GM15510 (cell line): ENCODE results near the gene VSIR.

ENCODE experiments used
- POLR2A ChIP-seq: IDR thresholded peaks from 3 replicates; pipeline ENCODE4 v1.6.1; 2011; ENCODE audit warnings: borderline replicate concordance; ENCODE audit not compliant: insufficient read length; ENCODE audit errors: extremely low read depth

Gene VSIR

DNA sequence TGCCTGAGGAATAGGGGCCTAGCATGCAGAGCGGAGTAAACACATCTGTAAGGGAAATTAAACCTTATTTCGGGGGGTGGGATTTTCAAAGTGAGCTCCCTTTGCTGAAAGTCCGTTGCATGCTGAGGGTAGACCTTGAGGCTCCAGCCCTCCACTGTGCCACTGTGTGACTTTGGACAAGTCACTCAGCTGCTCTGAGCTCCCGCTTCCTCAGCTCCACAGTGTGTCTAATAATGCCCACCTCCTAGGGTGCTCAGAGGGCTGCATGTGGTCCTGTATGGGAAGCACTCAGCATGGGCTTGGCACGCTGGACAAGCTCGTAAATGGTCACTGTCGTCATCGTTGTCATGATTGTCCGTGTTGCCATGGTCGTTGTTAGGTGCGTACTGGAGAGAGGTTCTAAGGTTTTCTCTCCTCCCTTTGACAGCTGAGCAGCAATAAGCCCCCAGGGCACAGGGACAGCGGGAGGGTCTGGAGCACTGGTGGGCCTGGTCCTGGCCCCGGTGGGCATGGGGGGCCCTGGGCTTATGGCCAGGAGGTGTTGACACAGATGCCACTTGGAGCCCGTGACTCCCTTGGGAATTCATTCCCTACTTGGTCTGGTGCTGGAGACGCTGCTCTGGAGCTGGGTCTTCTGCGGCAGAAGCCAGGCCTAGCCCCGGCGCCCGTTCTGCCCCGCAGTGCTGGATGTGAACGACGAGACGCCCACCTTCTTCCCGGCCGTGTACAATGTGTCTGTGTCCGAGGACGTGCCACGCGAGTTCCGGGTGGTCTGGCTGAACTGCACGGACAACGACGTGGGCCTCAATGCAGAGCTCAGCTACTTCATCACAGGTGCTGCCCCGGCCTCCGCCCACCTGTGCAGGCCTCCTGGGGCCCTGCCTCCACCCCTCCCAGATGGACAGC lies 66.9 kb downstream of the VSIR start:
- TF ChIP-seq POLR2A, result no peak

- no peak for TF ChIP-seq POLR2A
Measured at GRCh38 chr10:71705582-71705981, 67.7 kb downstream of the VSIR start.

GRCh38 chr10:71704816-71705215 lies 68.5 kb downstream of the VSIR start:
- TF ChIP-seq POLR2A, result no peak

DNA sequence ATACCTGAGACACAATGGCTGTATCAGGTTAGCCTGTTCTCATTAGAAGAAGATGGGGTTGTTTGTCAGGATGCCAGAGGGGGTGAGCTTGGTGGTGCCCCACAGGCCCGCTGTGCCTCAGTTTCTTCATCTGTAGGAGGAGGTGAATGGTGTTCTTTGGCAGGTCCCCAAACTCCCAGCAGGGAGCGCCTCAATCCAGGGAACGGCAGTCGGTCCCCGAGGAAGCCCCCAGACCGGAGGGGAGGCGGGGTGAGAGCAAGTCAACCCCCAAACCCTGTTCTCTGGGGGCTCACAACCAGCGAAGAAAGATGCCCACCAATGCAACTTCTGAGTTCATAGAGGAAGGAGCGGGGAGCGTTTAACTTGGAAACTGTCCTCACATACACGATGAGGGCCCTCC lies 69.7 kb downstream of the VSIR start:
- TF ChIP-seq POLR2A, result no peak

DNA sequence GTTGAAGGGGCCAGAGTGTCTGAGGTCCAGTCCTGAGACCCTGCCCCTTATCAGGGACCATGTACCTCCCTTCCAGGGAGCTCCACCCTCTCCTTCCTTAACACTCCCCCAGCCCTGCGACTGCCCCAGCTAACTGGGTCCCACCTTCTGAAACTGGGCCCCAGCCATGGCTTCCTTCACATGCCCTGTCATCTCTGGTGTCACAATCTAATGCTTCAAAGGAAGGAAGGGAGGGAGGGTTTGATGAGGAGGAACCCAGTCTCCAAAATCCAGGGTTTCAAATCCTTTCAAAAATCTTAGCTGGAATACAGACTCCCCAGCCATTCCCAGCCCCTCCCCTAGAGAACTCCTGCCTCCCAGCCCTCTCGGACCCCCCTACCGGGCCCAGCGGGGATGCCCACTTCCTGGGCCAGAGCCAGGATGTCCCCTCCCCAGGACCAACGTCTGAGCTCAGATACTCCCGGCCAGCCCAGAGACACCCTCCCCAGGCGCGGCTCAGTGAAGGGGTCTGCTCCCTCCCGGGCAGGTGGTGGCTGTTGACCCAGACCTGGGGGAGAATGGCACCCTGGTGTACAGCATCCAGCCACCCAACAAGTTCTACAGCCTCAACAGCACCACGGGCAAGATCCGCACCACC lies 71.7 kb downstream of the VSIR start:
- TF ChIP-seq POLR2A, result no peak

DNA sequence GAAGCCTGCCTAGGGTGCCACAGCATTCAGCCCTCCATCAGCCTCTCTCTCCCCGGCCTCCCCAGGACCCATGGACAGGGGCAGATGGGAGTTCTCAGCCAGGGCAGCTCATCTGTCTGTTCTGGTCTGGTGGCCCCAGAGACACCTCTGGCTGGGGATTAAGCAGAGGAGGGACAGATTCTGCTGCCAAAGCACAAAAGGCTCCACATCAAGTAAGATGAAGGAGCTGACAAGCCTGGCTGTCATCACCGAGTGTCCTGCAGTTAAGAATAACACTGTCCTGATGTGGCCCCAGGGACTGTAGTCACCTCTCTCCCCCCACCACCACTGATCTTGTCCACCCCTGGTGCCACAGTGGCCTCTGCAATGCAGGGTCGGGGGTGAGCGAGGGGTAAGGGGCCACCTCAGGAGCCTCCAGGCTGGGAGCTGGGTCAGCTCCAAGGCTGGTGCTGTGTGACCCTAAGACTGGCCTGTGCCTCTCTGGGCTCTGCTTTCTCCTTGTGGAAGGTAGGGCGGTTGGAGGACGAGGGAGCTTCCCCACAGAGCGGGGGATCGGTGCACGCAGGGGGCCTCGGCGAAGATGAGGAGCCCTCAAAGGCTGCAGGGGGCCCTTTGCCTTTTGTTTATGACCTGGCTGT lies 72.5 kb downstream of the VSIR start:
- TF ChIP-seq POLR2A, result no peak

DNA sequence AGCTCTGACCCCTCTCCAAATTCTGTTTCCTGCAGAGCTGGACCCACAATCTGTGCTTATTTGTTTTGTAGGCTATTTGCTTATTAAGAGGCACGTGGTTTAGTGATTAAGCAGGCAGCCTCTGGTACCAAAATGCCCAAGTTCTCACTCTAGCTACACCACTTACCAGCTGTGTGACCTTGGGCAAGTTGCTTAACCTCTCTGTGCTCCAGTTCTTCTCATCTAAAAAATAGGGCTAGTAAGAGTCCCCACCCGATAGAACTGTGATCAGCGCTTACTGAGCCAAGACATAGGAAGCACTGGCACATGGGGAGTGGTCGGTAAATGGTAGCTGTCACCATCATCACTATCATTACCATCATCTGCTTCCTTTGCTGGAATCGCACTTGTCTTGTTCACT lies 74.6 kb downstream of the VSIR start:
- TF ChIP-seq POLR2A, result no peak

DNA sequence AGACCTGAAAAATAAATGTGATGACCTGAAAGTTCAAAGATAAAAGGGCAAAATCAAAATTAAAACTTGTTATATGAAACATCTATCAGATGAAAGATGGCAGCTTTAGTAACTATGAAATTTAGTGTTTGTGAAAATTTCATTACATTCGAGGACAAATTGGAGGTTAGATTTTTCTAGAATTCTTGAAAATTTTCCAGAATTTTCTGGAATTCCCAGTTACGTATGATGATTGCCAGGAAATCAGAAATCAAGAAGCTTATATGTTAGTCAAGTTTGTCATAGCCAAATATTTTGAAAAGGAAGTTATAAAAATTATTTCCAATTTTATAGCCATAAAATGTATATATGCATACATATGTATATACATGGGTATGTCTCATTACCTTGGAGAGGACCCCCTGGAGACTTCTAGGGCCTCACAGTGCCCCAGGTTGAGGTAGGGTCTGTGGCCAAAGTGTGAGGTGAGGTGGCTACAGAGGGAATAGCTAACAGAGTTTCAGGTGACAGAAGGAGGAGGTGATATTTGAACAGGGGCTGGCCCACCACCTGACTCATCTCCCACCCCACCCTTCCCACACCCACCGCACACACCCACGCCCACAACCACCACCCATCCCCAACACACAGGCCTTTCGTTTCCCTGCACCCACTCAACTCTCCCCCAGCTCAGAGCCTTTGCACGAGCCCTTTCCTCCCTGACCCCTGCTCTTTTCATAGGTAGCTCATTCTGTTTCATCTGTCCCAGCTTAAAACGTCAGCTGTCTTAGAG lies 75.2 kb downstream of the VSIR start:
- no peak for TF ChIP-seq POLR2A
